HepG2 (cell line): ENCODE measurements around the gene ZNF213. TPM values are rescaled to one million over a fixed set of nuclear protein-coding genes. Genes with fewer than 3 reads are reported as not detected.

Source experiments
- FOXC1 ChIP-seq: sonication (generic); formaldehyde crosslinking; IDR thresholded peaks from 2 replicates; pipeline ENCODE4 v1.8.0; 2022; ENCODE audit warnings: mild to moderate bottlenecking, missing genetic modification reagents, borderline replicate concordance
- HHEX ChIP-seq: IDR thresholded peaks from 2 replicates; pipeline ENCODE4 v1.6.1; 2016; ENCODE audit warnings: control low read depth
- IKZF1 ChIP-seq: fragments of 450-650 bp; IDR thresholded peaks from 2 replicates; pipeline ENCODE4 v1.7.1; 2016
- KLF9 ChIP-seq: IDR thresholded peaks from 2 replicates; pipeline ENCODE4 v1.6.1; 2016; ENCODE audit warnings: low read depth
- POLR2A ChIP-seq, 2 experiments: IDR thresholded peaks; 2 replicates each; pipeline ENCODE4 v1.6.1; 2011; ENCODE audit warnings: low read depth in 2 of 2, low read length in 2 of 2, mild to moderate bottlenecking in 1 of 2, moderate library complexity in 1 of 2; ENCODE audit not compliant: insufficient read depth in 1 of 2
- RBFOX2 ChIP-seq: fragments of 200-400 bp; formaldehyde crosslinking; IDR thresholded peaks from 2 replicates; pipeline ENCODE4 v1.6.1; 2017; ENCODE audit warnings: low read depth, mild to moderate bottlenecking, low read length
- WIZ ChIP-seq: sonication (generic); formaldehyde crosslinking; IDR thresholded peaks from 2 replicates; pipeline ENCODE4 v1.5.1; 2020; ENCODE audit warnings: mild to moderate bottlenecking, missing genetic modification reagents
- XBP1 ChIP-seq: sonication (generic); formaldehyde crosslinking; IDR thresholded peaks from 2 replicates; pipeline ENCODE4 v1.5.0; 2020; ENCODE audit warnings: missing genetic modification reagents
- ZNF30 ChIP-seq: sonication (generic); formaldehyde crosslinking; IDR thresholded peaks from 2 replicates; pipeline ENCODE4 v1.5.0; 2020; ENCODE audit warnings: mild to moderate bottlenecking, missing genetic modification reagents
- ZNF343 ChIP-seq: sonication (generic); formaldehyde crosslinking; IDR thresholded peaks from 2 replicates; pipeline ENCODE4 v1.4.0; 2020; ENCODE audit warnings: mild to moderate bottlenecking, missing genetic modification reagents
- ZNF451 ChIP-seq: sonication (generic); formaldehyde crosslinking; IDR thresholded peaks from 2 replicates; pipeline ENCODE4 v1.5.0; 2020; ENCODE audit warnings: mild to moderate bottlenecking, missing genetic modification reagents
- ZNF724P ChIP-seq: sonication (generic); formaldehyde crosslinking; IDR thresholded peaks from 2 replicates; pipeline ENCODE4 v1.8.0; 2022; ENCODE audit warnings: missing genetic modification reagents, borderline replicate concordance
- ZNF747 ChIP-seq: sonication (generic); formaldehyde crosslinking; IDR thresholded peaks from 2 replicates; pipeline ENCODE4 v1.8.1; 2023; ENCODE audit warnings: missing genetic modification reagents, mild to moderate bottlenecking, borderline replicate concordance
- polyA plus RNA-seq, 8 experiments: library from polyadenylated mRNA; depleted of rRNA in 3 of 8; stranded (reverse) in 7 of 8; unstranded in 1 of 8; fragments of >200 nt; fragmentation: Illumina TruSeq in 4 of 8; extraction: Trizol in 4 of 8; gene quantifications; 2 replicates each; pipeline versions ENCODE4 v1.2.1 to v1.2.3, GENCODE V29; 2011 to 2016; ENCODE audit warnings: low read depth in 4 of 8, missing spikeins in 1 of 8, mixed read lengths in 1 of 8; ENCODE audit not compliant: insufficient read depth in 1 of 8
- total RNA-seq, 5 experiments: library from RNA; depleted of rRNA; stranded (reverse); fragments of >200 nt; fragmentation: Illumina TruSeq; extraction: Trizol; gene quantifications; 2 replicates each; pipeline ENCODE4 v1.2.3, GENCODE V29; 2016; ENCODE audit warnings: low read depth in 1 of 5
- TF ChIP-seq, protein P1 (sequence below): sonication (generic); formaldehyde crosslinking; IDR thresholded peaks from 2 replicates; pipeline ENCODE4 v1.4.0; 2020; ENCODE audit warnings: missing genetic modification reagents, borderline replicate concordance
- TF ChIP-seq, protein P2 (sequence below): fragments of 450-650 bp; IDR thresholded peaks from 2 replicates; pipeline ENCODE4 v1.6.1; 2017; ENCODE audit warnings: mild to moderate bottlenecking
- TF ChIP-seq, protein P3 (sequence below): sonication (generic); formaldehyde crosslinking; IDR thresholded peaks from 2 replicates; pipeline ENCODE4 v1.4.0; 2020; ENCODE audit warnings: mild to moderate bottlenecking, missing genetic modification reagents
- TF ChIP-seq, protein P4 (sequence below): sonication (generic); formaldehyde crosslinking; IDR thresholded peaks from 2 replicates; pipeline ENCODE4 v1.4.0; 2020; ENCODE audit warnings: mild to moderate bottlenecking, missing genetic modification reagents

Gene ZNF213
- total and polyA plus RNA-seq, 2 of the 13 experiments (the other 11 are each of a cell fraction or from before 2014, with no cell fraction given) = 0.59 to 0.97 TPM

GRCh38 chr16:3123986-3124886 lies 10.6 kb upstream of the ZNF213 start (continued):
- no peak; the same call in 1 of the 2 replicates for TF ChIP-seq ZNF343 (CRISPR knock-in tag)
- TF ChIP-seq, protein P1, sequence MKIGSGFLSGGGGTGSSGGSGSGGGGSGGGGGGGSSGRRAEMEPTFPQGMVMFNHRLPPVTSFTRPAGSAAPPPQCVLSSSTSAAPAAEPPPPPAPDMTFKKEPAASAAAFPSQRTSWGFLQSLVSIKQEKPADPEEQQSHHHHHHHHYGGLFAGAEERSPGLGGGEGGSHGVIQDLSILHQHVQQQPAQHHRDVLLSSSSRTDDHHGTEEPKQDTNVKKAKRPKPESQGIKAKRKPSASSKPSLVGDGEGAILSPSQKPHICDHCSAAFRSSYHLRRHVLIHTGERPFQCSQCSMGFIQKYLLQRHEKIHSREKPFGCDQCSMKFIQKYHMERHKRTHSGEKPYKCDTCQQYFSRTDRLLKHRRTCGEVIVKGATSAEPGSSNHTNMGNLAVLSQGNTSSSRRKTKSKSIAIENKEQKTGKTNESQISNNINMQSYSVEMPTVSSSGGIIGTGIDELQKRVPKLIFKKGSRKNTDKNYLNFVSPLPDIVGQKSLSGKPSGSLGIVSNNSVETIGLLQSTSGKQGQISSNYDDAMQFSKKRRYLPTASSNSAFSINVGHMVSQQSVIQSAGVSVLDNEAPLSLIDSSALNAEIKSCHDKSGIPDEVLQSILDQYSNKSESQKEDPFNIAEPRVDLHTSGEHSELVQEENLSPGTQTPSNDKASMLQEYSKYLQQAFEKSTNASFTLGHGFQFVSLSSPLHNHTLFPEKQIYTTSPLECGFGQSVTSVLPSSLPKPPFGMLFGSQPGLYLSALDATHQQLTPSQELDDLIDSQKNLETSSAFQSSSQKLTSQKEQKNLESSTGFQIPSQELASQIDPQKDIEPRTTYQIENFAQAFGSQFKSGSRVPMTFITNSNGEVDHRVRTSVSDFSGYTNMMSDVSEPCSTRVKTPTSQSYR (CRISPR knock-in tag) = no peak
- TF ChIP-seq, protein P2, sequence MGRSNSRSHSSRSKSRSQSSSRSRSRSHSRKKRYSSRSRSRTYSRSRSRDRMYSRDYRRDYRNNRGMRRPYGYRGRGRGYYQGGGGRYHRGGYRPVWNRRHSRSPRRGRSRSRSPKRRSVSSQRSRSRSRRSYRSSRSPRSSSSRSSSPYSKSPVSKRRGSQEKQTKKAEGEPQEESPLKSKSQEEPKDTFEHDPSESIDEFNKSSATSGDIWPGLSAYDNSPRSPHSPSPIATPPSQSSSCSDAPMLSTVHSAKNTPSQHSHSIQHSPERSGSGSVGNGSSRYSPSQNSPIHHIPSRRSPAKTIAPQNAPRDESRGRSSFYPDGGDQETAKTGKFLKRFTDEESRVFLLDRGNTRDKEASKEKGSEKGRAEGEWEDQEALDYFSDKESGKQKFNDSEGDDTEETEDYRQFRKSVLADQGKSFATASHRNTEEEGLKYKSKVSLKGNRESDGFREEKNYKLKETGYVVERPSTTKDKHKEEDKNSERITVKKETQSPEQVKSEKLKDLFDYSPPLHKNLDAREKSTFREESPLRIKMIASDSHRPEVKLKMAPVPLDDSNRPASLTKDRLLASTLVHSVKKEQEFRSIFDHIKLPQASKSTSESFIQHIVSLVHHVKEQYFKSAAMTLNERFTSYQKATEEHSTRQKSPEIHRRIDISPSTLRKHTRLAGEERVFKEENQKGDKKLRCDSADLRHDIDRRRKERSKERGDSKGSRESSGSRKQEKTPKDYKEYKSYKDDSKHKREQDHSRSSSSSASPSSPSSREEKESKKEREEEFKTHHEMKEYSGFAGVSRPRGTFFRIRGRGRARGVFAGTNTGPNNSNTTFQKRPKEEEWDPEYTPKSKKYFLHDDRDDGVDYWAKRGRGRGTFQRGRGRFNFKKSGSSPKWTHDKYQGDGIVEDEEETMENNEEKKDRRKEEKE = no peak
- peak; percentile 93 for TF ChIP-seq ZNF451
- no peak for TF ChIP-seq ZNF30 (CRISPR knock-in tag)
- TF ChIP-seq POLR2A (IDR thresholded peaks at IDR 0.05; ENCODE audit: insufficient read depth in 1 of 2, low read depth in 2 of 2, low read length in 2 of 2) = peak in 1 of 2 experiments; percentile 10; a peak in 1 of 4 replicates
- TF ChIP-seq XBP1 (CRISPR knock-in tag) = no peak
- peak; percentile 59; the same call in 1 of the 2 replicates for TF ChIP-seq RBFOX2
- peak; percentile 65; the same call in 1 of the 2 replicates for TF ChIP-seq KLF9 (CRISPR knock-in tag)
- TF ChIP-seq ZNF747 (CRISPR knock-in tag) = peak; percentile 60; the same call in 1 of the 2 replicates
- 0 out of 2 replicates have a peak, but pooled peaks have one; percentile 54 for TF ChIP-seq WIZ
- peak; percentile 52; the same call in 1 of the 2 replicates for TF ChIP-seq FOXC1 (CRISPR knock-in tag)
- TF ChIP-seq ZNF724P (CRISPR knock-in tag) = no peak
- TF ChIP-seq HHEX (CRISPR knock-in tag) = no peak
- TF ChIP-seq IKZF1 = no peak
- TF ChIP-seq, protein P3, sequence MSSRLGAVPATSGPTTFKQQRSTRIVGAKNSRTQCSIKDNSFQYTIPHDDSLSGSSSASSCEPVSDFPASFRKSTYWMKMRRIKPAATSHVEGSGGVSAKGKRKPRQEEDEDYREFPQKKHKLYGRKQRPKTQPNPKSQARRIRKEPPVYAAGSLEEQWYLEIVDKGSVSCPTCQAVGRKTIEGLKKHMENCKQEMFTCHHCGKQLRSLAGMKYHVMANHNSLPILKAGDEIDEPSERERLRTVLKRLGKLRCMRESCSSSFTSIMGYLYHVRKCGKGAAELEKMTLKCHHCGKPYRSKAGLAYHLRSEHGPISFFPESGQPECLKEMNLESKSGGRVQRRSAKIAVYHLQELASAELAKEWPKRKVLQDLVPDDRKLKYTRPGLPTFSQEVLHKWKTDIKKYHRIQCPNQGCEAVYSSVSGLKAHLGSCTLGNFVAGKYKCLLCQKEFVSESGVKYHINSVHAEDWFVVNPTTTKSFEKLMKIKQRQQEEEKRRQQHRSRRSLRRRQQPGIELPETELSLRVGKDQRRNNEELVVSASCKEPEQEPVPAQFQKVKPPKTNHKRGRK (CRISPR knock-in tag) = no peak
- TF ChIP-seq, protein P4, sequence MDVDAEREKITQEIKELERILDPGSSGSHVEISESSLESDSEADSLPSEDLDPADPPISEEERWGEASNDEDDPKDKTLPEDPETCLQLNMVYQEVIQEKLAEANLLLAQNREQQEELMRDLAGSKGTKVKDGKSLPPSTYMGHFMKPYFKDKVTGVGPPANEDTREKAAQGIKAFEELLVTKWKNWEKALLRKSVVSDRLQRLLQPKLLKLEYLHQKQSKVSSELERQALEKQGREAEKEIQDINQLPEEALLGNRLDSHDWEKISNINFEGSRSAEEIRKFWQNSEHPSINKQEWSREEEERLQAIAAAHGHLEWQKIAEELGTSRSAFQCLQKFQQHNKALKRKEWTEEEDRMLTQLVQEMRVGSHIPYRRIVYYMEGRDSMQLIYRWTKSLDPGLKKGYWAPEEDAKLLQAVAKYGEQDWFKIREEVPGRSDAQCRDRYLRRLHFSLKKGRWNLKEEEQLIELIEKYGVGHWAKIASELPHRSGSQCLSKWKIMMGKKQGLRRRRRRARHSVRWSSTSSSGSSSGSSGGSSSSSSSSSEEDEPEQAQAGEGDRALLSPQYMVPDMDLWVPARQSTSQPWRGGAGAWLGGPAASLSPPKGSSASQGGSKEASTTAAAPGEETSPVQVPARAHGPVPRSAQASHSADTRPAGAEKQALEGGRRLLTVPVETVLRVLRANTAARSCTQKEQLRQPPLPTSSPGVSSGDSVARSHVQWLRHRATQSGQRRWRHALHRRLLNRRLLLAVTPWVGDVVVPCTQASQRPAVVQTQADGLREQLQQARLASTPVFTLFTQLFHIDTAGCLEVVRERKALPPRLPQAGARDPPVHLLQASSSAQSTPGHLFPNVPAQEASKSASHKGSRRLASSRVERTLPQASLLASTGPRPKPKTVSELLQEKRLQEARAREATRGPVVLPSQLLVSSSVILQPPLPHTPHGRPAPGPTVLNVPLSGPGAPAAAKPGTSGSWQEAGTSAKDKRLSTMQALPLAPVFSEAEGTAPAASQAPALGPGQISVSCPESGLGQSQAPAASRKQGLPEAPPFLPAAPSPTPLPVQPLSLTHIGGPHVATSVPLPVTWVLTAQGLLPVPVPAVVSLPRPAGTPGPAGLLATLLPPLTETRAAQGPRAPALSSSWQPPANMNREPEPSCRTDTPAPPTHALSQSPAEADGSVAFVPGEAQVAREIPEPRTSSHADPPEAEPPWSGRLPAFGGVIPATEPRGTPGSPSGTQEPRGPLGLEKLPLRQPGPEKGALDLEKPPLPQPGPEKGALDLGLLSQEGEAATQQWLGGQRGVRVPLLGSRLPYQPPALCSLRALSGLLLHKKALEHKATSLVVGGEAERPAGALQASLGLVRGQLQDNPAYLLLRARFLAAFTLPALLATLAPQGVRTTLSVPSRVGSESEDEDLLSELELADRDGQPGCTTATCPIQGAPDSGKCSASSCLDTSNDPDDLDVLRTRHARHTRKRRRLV (CRISPR knock-in tag) = peak; percentile 73; the same call in 1 of the 2 replicates
